GM18873 (cell line): ENCODE data around the gene GSTP1.

ENCODE experiments used
- ATAC-seq: cut with Tn5 transposase; IDR thresholded peaks from one replicate; pipeline ENCODE4 v1.9.1; 2021; ENCODE audit warnings: mild to moderate bottlenecking, moderate library complexity, moderate number of reproducible peaks; ENCODE audit not compliant: unreplicated experiment, low FRiP score

Gene GSTP1

GRCh38 chr11:67628710-67629385 is 45.2 kb downstream of the GSTP1 start:
- no peak for ATAC-seq

DNA sequence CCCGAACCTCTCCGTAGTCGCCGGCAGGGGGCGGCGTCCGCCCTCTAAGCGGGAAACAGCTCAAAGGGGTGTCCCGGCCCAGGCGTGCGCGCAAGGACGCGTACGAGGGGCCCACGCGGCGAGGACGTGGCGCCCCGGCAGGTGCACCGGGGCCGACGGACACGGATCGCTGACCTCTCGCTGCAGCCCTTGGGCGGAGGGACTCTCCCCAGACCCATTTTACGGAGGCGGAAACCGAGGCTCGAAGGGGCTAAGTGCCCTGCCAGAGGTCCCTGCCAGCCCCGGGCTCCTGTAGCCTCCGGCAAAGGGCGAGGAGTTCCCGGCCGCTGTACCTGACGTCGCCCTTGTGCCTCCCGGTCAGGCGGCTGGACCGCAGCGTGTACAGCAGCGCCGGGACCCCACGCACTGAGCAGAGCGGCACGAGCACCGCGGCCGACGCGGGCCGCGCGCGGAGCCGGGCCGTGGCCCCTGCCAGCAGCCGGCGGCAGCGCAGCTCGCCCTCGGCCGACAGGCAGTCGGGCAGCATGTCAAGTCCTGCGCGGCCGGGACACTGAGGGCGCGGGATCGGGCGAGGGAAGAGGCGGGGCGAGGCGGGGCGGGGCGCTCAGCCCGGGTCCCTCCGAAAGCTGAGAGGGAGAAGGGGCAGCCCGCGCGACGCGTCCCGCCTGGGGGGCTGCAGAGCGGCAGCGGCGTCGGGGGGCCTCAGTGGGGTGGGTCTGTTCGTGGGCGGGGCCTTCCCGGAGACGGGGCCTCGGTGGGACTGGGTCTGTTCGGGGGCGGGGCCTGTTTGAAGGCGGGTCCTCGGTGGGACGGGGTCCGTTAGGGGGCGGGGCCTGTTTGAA is 46.0 kb downstream of the GSTP1 start, which contains the start of gene NUDT8:
Gene NUDT8, minus strand, starts transcription at position 552 of the 842 bp plus-strand sequence. Its CDS starts 26 bp downstream, at position 526.
- peak; percentile 37 for ATAC-seq

DNA sequence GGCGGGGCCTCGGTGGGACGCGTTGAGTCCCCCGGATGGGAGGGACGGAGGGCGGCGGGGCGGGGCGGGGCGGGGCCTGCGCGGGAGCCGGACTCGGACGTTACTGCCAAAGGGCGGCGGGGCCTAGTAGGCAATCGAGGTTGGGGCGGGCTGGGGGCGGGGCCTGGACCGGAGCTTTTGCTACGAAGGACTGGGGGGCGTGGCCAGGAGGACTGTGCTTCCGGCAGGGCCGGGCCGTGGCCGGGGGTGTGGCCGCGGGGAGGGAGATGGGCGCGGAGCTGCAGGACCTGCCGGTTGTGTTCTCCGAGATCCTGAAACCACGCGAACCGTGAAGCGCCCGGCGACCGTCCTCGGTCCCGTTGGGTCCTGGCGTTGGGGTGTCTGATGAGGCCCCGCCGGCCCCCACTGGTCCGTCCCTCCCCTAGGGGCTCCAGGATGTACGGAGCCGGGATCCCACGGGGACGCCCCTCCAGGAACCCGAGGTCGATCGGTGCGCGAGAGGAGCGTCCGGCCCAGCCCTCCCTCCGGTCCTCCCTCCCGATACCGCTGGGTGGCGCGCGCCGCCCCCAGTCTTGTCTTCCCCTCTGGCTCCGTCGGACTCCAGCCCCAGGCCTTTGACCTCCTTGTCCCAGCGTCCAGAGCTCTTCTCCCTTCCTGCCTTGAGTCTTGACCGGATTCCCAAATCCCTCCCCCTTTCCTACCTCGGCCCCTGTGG is 46.8 kb downstream of the GSTP1 start:
- ATAC-seq, result peak; percentile 48

GRCh38 chr11:67630943-67631331 is 47.3 kb downstream of the GSTP1 start:
- ATAC-seq, result no peak

GRCh38 chr11:67631411-67631810 is 47.8 kb downstream of the GSTP1 start:
- ATAC-seq, result no peak

DNA sequence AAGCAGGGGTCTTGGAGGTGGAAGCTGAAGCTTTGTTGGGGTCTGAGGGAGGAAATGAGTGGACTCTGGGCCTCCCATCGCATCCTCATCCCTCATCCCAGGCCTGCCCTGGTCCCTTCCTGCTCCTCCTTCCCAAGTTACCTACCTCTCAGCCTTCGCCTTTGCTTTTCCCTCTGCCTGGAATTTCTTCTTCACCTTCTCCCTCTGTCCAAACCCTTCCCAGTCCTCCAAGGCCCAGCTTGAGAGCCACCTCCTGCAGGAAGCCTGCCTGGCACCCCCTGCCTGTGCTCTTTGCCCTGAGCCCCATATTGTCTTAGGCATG is 48.2 kb downstream of the GSTP1 start:
- ATAC-seq, result no peak

- ATAC-seq, result no peak
Measured at GRCh38 chr11:67632175-67632981, 48.8 kb downstream of the GSTP1 start.

- ATAC-seq, result no peak
Measured at GRCh38 chr11:67632982-67633755, 49.6 kb downstream of the GSTP1 start.

GRCh38 chr11:67633758-67634365 is 50.2 kb downstream of the GSTP1 start:
- ATAC-seq, result no peak

DNA sequence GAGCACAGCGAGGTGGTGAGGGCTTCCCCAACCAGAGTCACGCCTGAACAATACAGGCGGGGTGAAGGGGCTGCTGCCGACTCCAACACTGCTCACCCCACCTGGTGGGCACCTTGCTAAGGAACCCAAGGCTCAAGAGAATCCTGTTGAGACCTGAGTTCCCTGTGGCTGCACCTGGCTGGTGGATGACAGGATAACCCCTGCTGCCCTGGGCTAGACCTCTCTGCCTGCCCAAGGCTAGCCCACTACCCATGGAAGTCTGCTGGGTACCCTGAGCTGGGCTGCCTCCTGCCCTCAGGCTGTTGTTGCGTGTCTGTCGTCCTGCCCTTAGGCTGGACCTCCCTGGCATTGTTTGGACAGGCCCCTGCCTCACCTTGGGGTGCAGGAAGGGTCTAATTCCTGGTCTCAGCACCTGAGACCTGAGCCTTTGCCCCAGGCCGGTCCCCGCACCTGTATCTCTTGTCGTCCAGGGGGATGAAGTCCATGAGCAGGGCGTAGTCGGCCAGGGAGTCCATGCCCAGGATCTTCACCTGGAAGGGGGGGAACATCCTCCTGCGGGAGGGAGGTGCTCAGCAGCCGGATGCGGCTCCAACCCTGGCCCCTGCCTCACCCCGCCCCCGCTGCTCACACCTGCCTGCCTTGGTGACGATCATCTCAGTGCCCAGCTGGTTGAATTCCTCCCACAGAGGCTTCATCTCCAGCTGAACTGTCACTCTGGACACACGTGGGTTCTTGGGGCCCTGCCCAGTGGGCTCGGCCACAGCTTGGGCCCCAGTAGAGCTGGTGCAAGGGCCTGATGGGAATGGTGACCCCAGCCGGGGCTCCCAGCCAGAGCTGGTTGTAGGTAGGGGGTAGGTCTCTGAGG is 51.0 kb downstream of the GSTP1 start:
- no peak for ATAC-seq

DNA sequence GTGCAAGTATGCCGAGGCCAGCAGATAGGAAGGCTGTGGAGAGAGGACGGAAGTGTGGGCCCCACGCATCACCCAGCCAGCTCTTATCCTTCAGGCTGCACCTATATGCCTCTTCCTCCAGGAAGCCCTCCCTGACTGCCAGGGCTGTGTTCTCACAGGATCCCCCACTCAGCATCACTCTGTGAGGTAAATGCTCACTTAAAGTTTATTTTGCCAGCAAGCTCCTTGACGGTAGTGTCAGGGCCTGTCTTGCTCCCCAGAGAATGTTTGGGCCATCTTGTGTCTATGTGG is 51.6 kb downstream of the GSTP1 start:
- ATAC-seq, result no peak
